ENCODE measurements around the gene SMAD7.

GRCh38 chr18:48882379-48882778 lies 68.4 kb downstream of the SMAD7 start:
- TF ChIP-seq EP300 (IDR thresholded peaks at IDR 0.05) (no peak), CTCF (IDR thresholded peaks at IDR 0.05) (no peak), POLR2A (IDR thresholded peaks at IDR 0.05; ENCODE audit: low read depth) (no peak)

Measured in esophagus muscularis mucosa (tissue), 4 donors.